Epithelial cell of esophagus (primary cell): Measurements from ENCODE around the gene SLC25A26.
"Not testable (repeated sequence)": the region's sequence is repeated elsewhere in the genome, so short reads cannot be mapped to it uniquely, and the experiment has no call there.

Experiments
- DNase-seq: peaks from one replicate; pipeline ENCODE4 v3.0.0; 2010; ENCODE audit warnings: low read depth
- H3K4me3 ChIP-seq: 2 replicates; pipeline ENCODE4 v1.5.1; 2011; ENCODE audit warnings: mild to moderate bottlenecking, low read length, control low read depth
- CTCF ChIP-seq: IDR thresholded peaks from 2 replicates; pipeline ENCODE4 v1.5.1; 2011; ENCODE audit warnings: low read depth, mild to moderate bottlenecking, low read length, control low read depth, inconsistent platforms; ENCODE audit not compliant: insufficient read depth; ENCODE audit errors: missing control alignments

The SLC25A26 gene

GRCh38 chr3:66297260-66297873 is 76.6 kb downstream of the SLC25A26 start:
- H3K4me3 ChIP-seq: no peak overlapping the region
- no peak for DNase-seq
- TF ChIP-seq CTCF: no peak

- DNase-seq: peak; percentile 11
- TF ChIP-seq CTCF: no peak
- no peak overlapping the region for H3K4me3 ChIP-seq
These were observed 77.1 kb downstream of the SLC25A26 start for GRCh38 chr3:66297900-66298299.

- no peak for DNase-seq
- no peak overlapping the region for H3K4me3 ChIP-seq
- TF ChIP-seq CTCF: no peak
These were observed 77.8 kb downstream of the SLC25A26 start for GRCh38 chr3:66298591-66298990.

GRCh38 chr3:66299085-66299484 is 78.3 kb downstream of the SLC25A26 start:
- not testable (repeated sequence) for H3K4me3 ChIP-seq

GRCh38 chr3:66299891-66300290 is 79.1 kb downstream of the SLC25A26 start:
- no peak overlapping the region for H3K4me3 ChIP-seq

More at GRCh38 chr3:66299085-66299484, 78.3 kb downstream of the SLC25A26 start:
- not testable (repeated sequence) for DNase-seq

GRCh38 chr3:66302288-66302687 is 81.5 kb downstream of the SLC25A26 start:
- no peak overlapping the region for H3K4me3 ChIP-seq
- no peak for TF ChIP-seq CTCF
- no peak for DNase-seq

More at GRCh38 chr3:66299891-66300290, 79.1 kb downstream of the SLC25A26 start:
- no peak for TF ChIP-seq CTCF
- DNase-seq: no peak

GRCh38 chr3:66303491-66303901 is 82.7 kb downstream of the SLC25A26 start:
- H3K4me3 ChIP-seq: no peak overlapping the region
- no peak for DNase-seq

More at GRCh38 chr3:66303491-66303901, 82.7 kb downstream of the SLC25A26 start:
- TF ChIP-seq CTCF: no peak
